ENCODE results near the gene CAPN11. TPM values are rescaled to one million over a fixed set of nuclear protein-coding genes. Genes with fewer than 3 reads are reported as not detected.
A peak's percentile ranks its signal among the peaks of the same experiment; 100 is the strongest.

The CAPN11 gene
- total RNA-seq, 1 donor from 2014 or later, result 0.27 TPM

DNA sequence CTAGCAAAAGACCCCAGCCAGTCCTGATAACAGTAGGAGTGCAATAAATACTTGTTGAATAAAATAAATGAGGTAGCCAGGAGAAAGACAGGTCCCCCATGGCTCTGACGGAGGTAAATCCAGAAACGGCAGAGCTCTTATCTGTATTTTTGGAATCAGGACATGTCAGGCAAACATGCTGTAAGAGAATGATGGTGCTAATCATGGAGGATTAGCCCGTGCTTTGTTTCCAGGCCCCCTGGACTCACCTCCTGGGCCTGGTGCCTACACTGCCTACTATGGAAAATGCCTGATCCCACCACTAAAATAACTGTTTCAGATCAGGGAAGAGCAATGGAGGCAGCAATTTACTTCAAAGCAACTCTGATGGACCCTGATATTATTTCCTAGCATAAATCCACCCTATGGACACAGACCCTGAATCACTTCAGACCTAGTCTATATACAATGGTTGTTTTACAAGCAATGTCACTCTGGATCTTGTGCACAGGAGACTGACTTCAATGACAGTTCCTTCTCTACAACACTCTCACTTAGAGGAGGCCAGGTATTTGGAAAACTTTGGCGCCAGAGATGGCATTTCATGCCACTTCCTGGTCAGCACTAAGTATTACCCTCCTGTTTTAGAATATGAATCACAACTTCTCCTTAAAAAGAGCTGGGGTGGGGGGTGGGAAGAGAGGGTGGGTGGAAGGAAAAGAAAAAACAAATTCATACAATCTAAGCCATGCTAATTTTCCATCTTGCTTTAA is 37.8 kb upstream of the CAPN11 start:
- Histone ChIP-seq H3K36me3 (peaks cover 3% of the 10 kb centered on the region), H3K27ac (peak overlapping the region; percentile 91), H3K27me3 (ENCODE audit: low read depth) (no peaks in the 10 kb centered on the region), H3K4me1 (peaks cover 83% of the 10 kb centered on the region), H3K9me3 (no peaks in the 10 kb centered on the region), H3K4me3 (no peak overlapping the region)
- DNase-seq (no peak), ATAC-seq (no peak)
- TF ChIP-seq, protein P1, sequence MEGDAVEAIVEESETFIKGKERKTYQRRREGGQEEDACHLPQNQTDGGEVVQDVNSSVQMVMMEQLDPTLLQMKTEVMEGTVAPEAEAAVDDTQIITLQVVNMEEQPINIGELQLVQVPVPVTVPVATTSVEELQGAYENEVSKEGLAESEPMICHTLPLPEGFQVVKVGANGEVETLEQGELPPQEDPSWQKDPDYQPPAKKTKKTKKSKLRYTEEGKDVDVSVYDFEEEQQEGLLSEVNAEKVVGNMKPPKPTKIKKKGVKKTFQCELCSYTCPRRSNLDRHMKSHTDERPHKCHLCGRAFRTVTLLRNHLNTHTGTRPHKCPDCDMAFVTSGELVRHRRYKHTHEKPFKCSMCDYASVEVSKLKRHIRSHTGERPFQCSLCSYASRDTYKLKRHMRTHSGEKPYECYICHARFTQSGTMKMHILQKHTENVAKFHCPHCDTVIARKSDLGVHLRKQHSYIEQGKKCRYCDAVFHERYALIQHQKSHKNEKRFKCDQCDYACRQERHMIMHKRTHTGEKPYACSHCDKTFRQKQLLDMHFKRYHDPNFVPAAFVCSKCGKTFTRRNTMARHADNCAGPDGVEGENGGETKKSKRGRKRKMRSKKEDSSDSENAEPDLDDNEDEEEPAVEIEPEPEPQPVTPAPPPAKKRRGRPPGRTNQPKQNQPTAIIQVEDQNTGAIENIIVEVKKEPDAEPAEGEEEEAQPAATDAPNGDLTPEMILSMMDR (IDR thresholded peaks at IDR 0.05), result no peak
- intact Hi-C loops (cut with DNase I), result no loop called here

DNA sequence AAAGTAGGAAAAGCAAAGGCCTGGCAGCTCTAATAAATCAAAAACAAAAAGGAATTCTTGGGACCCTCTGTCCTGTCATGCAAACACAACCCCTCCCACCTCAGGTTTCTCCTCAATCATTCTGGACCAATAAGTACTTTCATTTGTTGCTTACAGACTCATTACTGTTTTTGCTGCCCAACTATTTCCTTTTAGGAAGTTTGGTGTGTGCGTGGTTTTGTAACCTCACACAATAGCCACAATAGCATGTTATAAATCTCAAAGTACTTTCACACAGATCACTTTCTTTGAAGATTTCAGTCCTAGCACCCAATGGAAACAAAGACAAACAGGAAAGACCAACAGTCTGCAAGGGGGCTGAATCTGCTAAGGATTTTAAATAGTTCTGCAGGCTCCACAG is 35.8 kb upstream of the CAPN11 start:
- intact Hi-C loops (cut with DNase I), result no loop called here
- Histone ChIP-seq H3K27me3 (ENCODE audit: low read depth) (no peaks in the 10 kb centered on the region), H3K27ac (peak overlapping the region; percentile 91), H3K4me1 (peaks cover 78% of the 10 kb centered on the region), H3K9me3 (no peaks in the 10 kb centered on the region), H3K4me3 (peak overlapping the region; percentile 2), H3K36me3 (no peaks in the 10 kb centered on the region)
- ATAC-seq, result no peak
- TF ChIP-seq, protein P1 (IDR thresholded peaks at IDR 0.05), result no peak
- no peak for DNase-seq

DNA sequence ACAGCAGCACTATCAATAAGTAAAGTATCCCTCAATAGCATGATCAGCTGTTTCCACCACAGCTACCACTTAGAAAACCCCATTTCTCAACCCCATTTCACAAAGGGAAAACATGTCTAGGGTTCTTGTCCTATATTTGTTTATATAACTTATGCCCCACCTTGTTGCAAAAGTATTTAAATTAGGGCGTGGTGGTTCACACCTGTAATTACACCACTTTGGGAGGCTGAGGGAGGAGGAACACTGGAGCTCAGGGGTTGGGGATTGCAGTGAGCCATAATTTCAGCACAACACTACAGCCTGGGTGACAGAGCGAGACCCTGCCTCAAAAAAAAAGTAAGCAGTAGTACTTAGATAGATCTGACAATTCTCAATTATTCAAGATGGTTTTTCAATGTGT is 35.1 kb upstream of the CAPN11 start:
- H3K36me3 ChIP-seq, result no peaks in the 10 kb centered on the region
- H3K27me3 ChIP-seq (ENCODE audit: low read depth), result no peaks in the 10 kb centered on the region
- peaks cover 75% of the 10 kb centered on the region for H3K4me1 ChIP-seq
- no peak for ATAC-seq
- peak overlapping the region; percentile 6 for H3K4me3 ChIP-seq
- TF ChIP-seq, protein P1 (IDR thresholded peaks at IDR 0.05), result no peak
- no peak for DNase-seq
- intact Hi-C loops (cut with DNase I), result no loop called here
- peak overlapping the region; percentile 91 for H3K27ac ChIP-seq
- H3K9me3 ChIP-seq, result no peaks in the 10 kb centered on the region

DNA sequence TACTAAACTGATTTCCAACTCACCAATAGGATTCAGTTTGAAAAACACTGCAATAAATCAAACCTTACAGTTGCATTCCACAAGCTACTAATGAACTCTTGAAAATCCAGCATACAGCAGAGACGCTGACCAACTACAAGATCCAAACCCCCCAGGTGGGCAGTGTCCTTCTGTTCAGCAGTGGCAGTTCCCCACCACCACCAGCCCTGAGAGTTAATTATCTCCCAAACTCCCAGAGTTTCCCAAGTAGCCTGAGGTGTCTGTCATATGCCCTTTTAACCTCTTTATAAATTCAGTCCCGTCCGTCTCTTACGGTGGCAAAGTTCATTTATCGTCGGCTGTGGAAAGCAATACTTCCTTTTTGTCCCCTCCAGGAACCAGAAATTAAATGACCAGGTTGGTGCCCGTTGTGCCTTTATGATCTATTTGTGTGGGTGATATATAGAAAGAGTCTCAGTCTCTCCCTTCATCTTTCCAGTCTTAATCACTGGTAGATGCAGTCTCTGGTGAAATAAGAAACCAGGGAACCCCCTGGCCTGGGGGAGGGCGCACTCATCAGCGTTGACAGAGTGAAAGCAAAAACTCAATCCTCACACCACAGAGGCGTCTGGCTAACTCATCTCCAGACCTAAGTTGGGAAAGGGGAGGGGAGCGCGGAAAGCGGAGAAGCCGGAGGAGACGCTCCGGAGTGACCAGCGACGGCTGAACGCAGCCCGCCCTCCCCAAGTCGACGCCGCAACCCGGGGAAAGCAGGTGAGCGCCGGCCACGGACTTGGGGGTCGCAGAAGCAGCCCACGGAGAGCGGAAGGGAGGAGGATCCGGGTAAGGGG is 32.1 kb upstream of the CAPN11 start:
- peaks cover 3% of the 10 kb centered on the region for H3K36me3 ChIP-seq
- intact Hi-C loops (cut with DNase I), result no loop called here
- peak overlapping the region; percentile 91 for H3K27ac ChIP-seq
- no peaks in the 10 kb centered on the region for H3K27me3 ChIP-seq (ENCODE audit: low read depth)
- DNase-seq (peak; percentile 67), ATAC-seq (peak; percentile 55 to 64)
- H3K4me3 ChIP-seq, result peak overlapping the region; percentile 93
- H3K4me1 ChIP-seq, result peaks cover 51% of the 10 kb centered on the region
- no peaks in the 10 kb centered on the region for H3K9me3 ChIP-seq
- TF ChIP-seq, protein P1 (IDR thresholded peaks at IDR 0.05), result no peak

DNA sequence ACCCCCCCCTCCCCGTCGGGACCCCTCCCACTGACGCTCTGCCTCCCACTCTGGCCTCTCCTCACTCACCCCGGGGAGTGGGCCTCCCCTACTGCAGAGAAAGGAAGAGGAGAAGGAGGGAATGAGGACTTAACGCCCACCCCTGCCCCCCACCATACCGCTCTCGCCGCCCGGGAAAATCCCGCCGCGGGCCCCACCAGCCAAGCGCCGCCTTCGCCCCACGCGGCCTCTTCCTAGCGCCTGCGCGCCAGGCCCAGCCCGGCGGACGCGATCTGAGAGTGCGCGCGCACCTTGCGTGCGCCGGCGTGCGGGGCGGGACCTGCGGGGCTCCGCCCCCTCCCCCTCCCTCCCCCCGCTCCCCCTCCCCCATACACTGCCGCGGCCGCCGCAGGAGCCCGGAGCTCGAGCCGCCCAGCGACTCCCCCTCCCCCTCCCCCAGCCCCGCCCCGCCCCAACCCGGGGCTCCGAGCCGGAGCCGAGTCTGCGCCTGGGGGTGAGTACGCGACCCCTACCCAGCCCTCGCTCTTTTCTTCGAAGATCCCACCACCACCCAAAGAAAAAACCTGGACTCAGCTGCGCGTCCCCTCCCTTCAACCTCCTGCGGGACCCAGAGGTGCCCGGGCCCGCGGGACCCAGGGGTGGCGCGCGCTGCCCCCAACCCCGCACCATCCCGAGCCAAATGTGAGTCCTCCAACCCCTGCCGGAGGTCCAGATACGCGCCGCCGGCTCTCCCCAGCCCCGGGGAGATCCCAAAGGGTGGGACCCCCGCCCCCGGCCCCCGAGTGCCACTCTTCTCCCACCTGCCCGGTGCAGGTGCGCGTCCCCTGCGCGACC is 31.2 kb upstream of the CAPN11 start, which contains the start of the genes MRPL14 and TMEM63B:
Gene MRPL14 (minus strand): TSS at position 267 of the 834 bp plus-strand sequence. CDS start 10,841 bp downstream, outside the sequence.
Gene TMEM63B (plus strand): TSS at position 369 of the 834 bp plus-strand sequence. CDS start 7,031 bp downstream, outside the sequence.
- Histone ChIP-seq H3K9me3 (no peaks in the 10 kb centered on the region), H3K4me1 (peaks cover 51% of the 10 kb centered on the region), H3K27me3 (ENCODE audit: low read depth) (no peaks in the 10 kb centered on the region), H3K4me3 (peak within 1 kb of the TSS; percentile 93), H3K27ac (peak within 1 kb of the TSS; percentile 91), H3K36me3 (peaks cover 3% of the 10 kb centered on the region)
- DNase-seq, result peak; percentile 91
- TF ChIP-seq, protein P1 (IDR thresholded peaks at IDR 0.05), result no peak
- intact Hi-C loops (cut with DNase I), result no loop called here
- ATAC-seq, result peak; percentile 92 to 95

Data from lower lobe of right lung (tissue), 2 donors.